IPS-NIHi7 (cell line): ENCODE data around the gene TRIM39.
A peak's percentile ranks its signal among the peaks of the same experiment; 100 is the strongest.

Experiments used
- DNase-seq: peaks from one replicate; pipeline ENCODE4 v3.0.0; 2012; ENCODE audit warnings: mixed read lengths; ENCODE audit errors: extremely low spot score

TRIM39 gene

GRCh38 chr6:30327232-30327746 lies 562 bp downstream of the TRIM39 start:
- no peak for DNase-seq

GRCh38 chr6:30328397-30328796 lies 1.7 kb downstream of the TRIM39 start:
- no peak for DNase-seq

- no peak for DNase-seq
Measured at GRCh38 chr6:30329331-30329730, 2.6 kb downstream of the TRIM39 start.

- no peak for DNase-seq
Measured at GRCh38 chr6:30331981-30332380, 5.3 kb downstream of the TRIM39 start.

GRCh38 chr6:30334075-30334783 lies 7.5 kb downstream of the TRIM39 start:
- DNase-seq: no peak

- no peak for DNase-seq
Measured at GRCh38 chr6:30340589-30341054, 13.9 kb downstream of the TRIM39 start.

GRCh38 chr6:30341218-30341617 lies 14.5 kb downstream of the TRIM39 start:
- DNase-seq: no peak

- no peak for DNase-seq
Measured at GRCh38 chr6:30341728-30342127, 15.0 kb downstream of the TRIM39 start.

GRCh38 chr6:30344191-30344867 lies 17.6 kb downstream of the TRIM39 start:
- DNase-seq: no peak

- peak; percentile 98 for DNase-seq
Measured at GRCh38 chr6:30344868-30345671, 18.3 kb downstream of the TRIM39 start, which contains the start of gene RPP21. Gene RPP21 (plus strand): TSS chr6:30345156. CDS start chr6:30345172, 16 bp downstream.

- DNase-seq: no peak
Measured at GRCh38 chr6:30345852-30346251, 19.1 kb downstream of the TRIM39 start.

- no peak for DNase-seq
Measured at GRCh38 chr6:30348957-30349356, 22.2 kb downstream of the TRIM39 start.

GRCh38 chr6:30349421-30350177 lies 22.9 kb downstream of the TRIM39 start:
- no peak for DNase-seq

- DNase-seq: no peak
Measured at GRCh38 chr6:30350524-30350923, 23.8 kb downstream of the TRIM39 start.

- no peak for DNase-seq
Measured at GRCh38 chr6:30352550-30352949, 25.8 kb downstream of the TRIM39 start.

GRCh38 chr6:30355281-30355680 lies 28.6 kb downstream of the TRIM39 start:
- DNase-seq: no peak

- no peak for DNase-seq
Measured at GRCh38 chr6:30356536-30356935, 29.8 kb downstream of the TRIM39 start.

- DNase-seq: peak; percentile 81
Measured at GRCh38 chr6:30357678-30358540, 31.2 kb downstream of the TRIM39 start.

GRCh38 chr6:30359276-30359675 lies 32.5 kb downstream of the TRIM39 start:
- no peak for DNase-seq

- no peak for DNase-seq
Measured at GRCh38 chr6:30360139-30360538, 33.4 kb downstream of the TRIM39 start.
